Psoas muscle (tissue), 8 donors: ENCODE results near the gene PRPS2. TPM values are rescaled to one million over a fixed set of nuclear protein-coding genes. Genes with fewer than 3 reads are reported as not detected.

Experiments used
- ATAC-seq, 4 donors: fragments of 200-7000 bp; cut with Tn5 transposase; one replicate each; pipeline ENCODE4 v1.9.1; 2020; ENCODE audit warnings: moderate library complexity in 3 of 4, mild to moderate bottlenecking in 2 of 4
- DNase-seq, 2 donors: peaks; one replicate each; pipeline ENCODE4 v3.0.0-alpha.2; 2020
- H3K27ac ChIP-seq: fragments of 200-600 bp; one replicate; pipeline ENCODE4 v1.8.0; 2022
- H3K27me3 ChIP-seq, 3 donors: fragments of 200-600 bp in 1 of 3; one replicate each; pipeline versions ENCODE4 v1.6.1 to v1.8.0; 2013 to 2022; ENCODE audit warnings: low read length in 2 of 3, mild to moderate bottlenecking in 2 of 3, moderate library complexity in 1 of 3; ENCODE audit not compliant: insufficient read depth in 3 of 3
- H3K36me3 ChIP-seq, 2 donors: fragments of 200-600 bp in 1 of 2; one replicate each; pipeline versions ENCODE4 v1.6.1 to v1.8.0; 2013 to 2022; ENCODE audit warnings: low read depth in 1 of 2, mild to moderate bottlenecking in 1 of 2, moderate library complexity in 1 of 2; ENCODE audit not compliant: insufficient read depth in 1 of 2
- H3K4me1 ChIP-seq: fragments of 200-600 bp; one replicate; pipeline ENCODE4 v1.8.0; 2022
- H3K4me3 ChIP-seq: fragments of 200-600 bp; one replicate; pipeline ENCODE4 v1.8.0; 2022; ENCODE audit warnings: mild to moderate bottlenecking
- H3K9me3 ChIP-seq: fragments of 200-600 bp; one replicate; pipeline ENCODE4 v1.8.0; 2022
- WGBS, 3 donors: extraction: QIAGEN DNeasy Blood & Tissue Kit; methylation state at CpG; one replicate each; pipeline versions ENCODE4 v1.1.6 to v1.1.7; 2013; 5-methylcytosine and 5-hydroxymethylcytosine counted together
- intact Hi-C, 2 donors: fragments of 100-400 bp; cut with DNase I; formaldehyde crosslinking; loops; one replicate each; pipeline versions ENCODE4 v1.11.0 to v1.14.2; 2022
- polyA plus RNA-seq, 3 donors: library from polyadenylated mRNA; stranded (reverse); fragments of 200-250 nt; gene quantifications; one replicate each; pipeline ENCODE4 v1.2.3, GENCODE V29; 2013
- total RNA-seq, 4 donors: library from RNA; stranded (reverse); fragmentation: NEBNext Ultra II Directional in 2 of 4; extraction: Animal tissue kit (Norgen Biotek cat#: 25700) in 2 of 4; gene quantifications; one replicate each; pipeline versions ENCODE4 v1.2.1 to v1.2.4, GENCODE V29; 2021 to 2023
- TF ChIP-seq, protein P1 (sequence below): fragments of 200-600 bp; IDR thresholded peaks from one replicate; pipeline ENCODE4 v1.8.0; 2022; ENCODE audit warnings: antibody characterized with exemption
- donor health status: healthy with polysubstance abuse.
- donor health status: DM: no; HTN: no; CAD: no; lungs with moderate emphysema.
- donor health status: Bipolar disorder and iron deficiency.
- donor health status: healthy.
- donor health status: DM: yes; HTN: yes; CAD: no.
- donor health status: DM: no; HTN: no; CAD: no.
- donor health status: DM: no; HTN: no; CAD: no.
- donor health status: DM: yes; HTN: yes; CAD: no.

PRPS2 gene
- total and polyA plus RNA-seq, 7 donors: 0.97 to 3.5 (median 1.9) TPM

DNA sequence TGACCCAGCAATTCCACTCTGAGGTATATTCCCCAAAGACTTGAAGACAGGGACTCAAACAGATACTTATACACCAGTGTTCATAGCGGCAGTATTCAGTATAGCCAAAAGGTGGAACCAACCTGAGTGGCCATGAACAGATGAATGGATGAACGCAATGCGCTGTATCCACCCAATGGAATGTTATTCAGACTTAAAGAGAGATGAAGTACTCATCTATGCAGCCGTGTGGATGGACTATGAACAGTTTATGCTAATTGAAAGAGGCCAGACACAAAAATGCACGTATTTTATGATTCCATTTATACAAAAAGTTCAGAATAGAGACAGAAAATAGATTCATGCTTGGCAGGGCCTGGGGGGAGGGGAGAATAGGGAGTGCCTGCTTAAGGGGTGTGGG, 26.3 kb downstream of the PRPS2 start:
- H3K4me3 ChIP-seq: no peak overlapping the region
- 71 to 73% (median 73%) methylated on average over 5 of the region's 5 CpGs for WGBS, 3 donors
- ATAC-seq (no peak), DNase-seq (no peak)
- H3K27me3 ChIP-seq: peaks cover 0 to 3% (median 0%) of the 10 kb centered on the region in 3 donors
- TF ChIP-seq, protein P1, sequence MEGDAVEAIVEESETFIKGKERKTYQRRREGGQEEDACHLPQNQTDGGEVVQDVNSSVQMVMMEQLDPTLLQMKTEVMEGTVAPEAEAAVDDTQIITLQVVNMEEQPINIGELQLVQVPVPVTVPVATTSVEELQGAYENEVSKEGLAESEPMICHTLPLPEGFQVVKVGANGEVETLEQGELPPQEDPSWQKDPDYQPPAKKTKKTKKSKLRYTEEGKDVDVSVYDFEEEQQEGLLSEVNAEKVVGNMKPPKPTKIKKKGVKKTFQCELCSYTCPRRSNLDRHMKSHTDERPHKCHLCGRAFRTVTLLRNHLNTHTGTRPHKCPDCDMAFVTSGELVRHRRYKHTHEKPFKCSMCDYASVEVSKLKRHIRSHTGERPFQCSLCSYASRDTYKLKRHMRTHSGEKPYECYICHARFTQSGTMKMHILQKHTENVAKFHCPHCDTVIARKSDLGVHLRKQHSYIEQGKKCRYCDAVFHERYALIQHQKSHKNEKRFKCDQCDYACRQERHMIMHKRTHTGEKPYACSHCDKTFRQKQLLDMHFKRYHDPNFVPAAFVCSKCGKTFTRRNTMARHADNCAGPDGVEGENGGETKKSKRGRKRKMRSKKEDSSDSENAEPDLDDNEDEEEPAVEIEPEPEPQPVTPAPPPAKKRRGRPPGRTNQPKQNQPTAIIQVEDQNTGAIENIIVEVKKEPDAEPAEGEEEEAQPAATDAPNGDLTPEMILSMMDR: no peak
- intact Hi-C loops: loop anchor here in 1 of 2 donors (10.0 kb wide), 1 partner anchor 687 kb away; no protein-coding TSS in a partner anchor
- H3K4me1 ChIP-seq: no peaks in the 10 kb centered on the region
- H3K27ac ChIP-seq: no peak overlapping the region
- H3K9me3 ChIP-seq: no peaks in the 10 kb centered on the region
- no peaks in the 10 kb centered on the region for H3K36me3 ChIP-seq

DNA sequence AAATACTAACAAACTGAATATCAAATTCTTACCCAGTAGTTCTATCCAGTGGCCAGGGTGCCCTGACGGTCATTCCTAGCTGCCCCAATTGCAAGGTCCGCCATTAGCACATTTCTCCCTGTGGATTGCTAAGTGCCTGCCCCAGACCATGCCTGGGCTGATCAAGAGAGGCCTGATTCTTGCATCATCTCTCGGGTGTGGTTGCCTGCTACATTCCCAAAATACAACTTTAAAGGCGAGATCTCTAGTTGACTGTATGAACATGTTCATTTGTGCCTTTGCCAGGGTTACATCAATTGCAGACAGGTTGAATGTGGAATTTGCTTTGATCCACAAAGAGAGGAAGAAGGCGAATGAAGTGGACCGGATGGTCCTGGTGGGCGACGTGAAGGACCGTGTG, 28.0 kb downstream of the PRPS2 start:
- DNase-seq: no peak
- no peaks in the 10 kb centered on the region for H3K4me1 ChIP-seq
- WGBS, 3 donors: 94 to 95% (median 94%) methylated on average over 9 of the region's 9 CpGs
- H3K27ac ChIP-seq: no peak overlapping the region
- no peak overlapping the region for H3K4me3 ChIP-seq
- TF ChIP-seq, protein P1: no peak
- H3K27me3 ChIP-seq: peaks cover 0 to 3% (median 0%) of the 10 kb centered on the region in 3 donors
- H3K9me3 ChIP-seq: no peaks in the 10 kb centered on the region
- ATAC-seq: no peak
- H3K36me3 ChIP-seq: no peaks in the 10 kb centered on the region
- intact Hi-C loops: loop anchor here in 1 of 2 donors (10.0 kb wide), 1 partner anchor 686 kb away; no protein-coding TSS in a partner anchor

DNA sequence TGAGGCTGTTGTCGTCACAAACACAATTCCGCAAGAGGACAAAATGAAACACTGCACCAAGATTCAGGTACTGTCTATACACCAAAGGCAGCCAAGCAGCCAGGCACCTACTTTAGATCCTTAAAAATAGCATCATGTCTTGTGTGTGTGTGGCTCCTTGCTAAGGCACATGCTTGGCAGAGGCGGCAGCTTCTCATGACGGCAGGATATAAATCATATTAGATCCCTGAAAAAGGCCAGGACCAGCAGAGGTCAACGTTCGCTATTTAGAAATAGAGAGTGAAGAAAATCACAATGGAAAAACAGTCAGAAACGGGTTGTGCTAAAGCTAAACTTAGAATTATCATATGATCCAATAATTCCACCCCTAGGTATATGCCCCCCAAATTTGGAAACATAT, 29.5 kb downstream of the PRPS2 start:
- Histone ChIP-seq H3K36me3 (no peaks in the 10 kb centered on the region), H3K27ac (no peak overlapping the region), H3K9me3 (no peaks in the 10 kb centered on the region), H3K4me3 (no peak overlapping the region), H3K27me3 (peaks cover 0 to 3% (median 0%) of the 10 kb centered on the region in 3 donors), H3K4me1 (no peaks in the 10 kb centered on the region)
- DNase-seq: no peak
- TF ChIP-seq, protein P1: no peak
- WGBS, 3 donors: 81 to 84% (median 84%) methylated on average over 7 of the region's 7 CpGs
- intact Hi-C loops: no loop called here
- no peak for ATAC-seq

DNA sequence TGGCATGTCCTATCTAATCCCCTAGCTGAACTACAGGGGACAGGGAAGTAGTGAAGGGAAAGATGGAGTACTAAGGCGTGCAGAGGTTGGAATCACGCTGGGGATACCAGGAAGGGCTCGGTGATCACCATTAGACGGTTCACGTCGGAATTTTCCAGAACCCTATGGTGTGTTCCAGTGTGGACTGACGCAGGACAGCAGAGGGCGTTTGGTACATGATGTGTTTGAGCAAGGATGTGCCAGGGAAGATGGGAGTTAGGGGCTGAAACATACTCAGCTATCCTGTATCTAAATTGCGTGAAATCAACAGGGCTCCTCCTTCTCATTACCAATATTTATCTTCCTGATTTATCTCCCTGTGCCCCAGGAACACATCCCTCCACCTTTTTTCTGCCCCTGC, 33.7 kb downstream of the PRPS2 start:
- no peaks in the 10 kb centered on the region for H3K4me1 ChIP-seq
- intact Hi-C loops: no loop called here
- H3K9me3 ChIP-seq: no peaks in the 10 kb centered on the region
- TF ChIP-seq, protein P1: no peak
- no peak for ATAC-seq
- WGBS, 3 donors: 77 to 83% (median 82%) methylated on average over 9 of the region's 9 CpGs
- DNase-seq: no peak
- H3K36me3 ChIP-seq: no peaks in the 10 kb centered on the region
- H3K27ac ChIP-seq: no peak overlapping the region
- no peak overlapping the region for H3K4me3 ChIP-seq
- H3K27me3 ChIP-seq: no peaks in the 10 kb centered on the region

DNA sequence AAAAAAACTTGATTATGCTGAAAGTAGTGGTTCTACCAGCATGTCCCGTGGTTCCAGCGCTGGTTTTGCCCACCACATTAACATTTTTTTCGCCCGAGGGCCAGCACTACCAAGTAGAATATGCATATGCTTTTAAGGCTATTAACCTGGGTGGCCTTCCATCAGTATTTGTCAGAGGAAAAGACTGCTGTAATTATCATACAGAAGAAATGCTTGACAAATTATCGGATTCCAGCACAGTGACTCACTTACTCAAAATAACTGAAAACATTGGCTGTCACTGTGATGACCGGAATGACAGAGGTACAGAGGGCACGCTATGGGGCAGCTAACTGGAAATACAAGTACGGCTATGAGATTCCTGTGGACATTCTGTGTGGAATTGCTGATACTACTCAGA, 34.6 kb downstream of the PRPS2 start:
- H3K27ac ChIP-seq: no peak overlapping the region
- no peak overlapping the region for H3K4me3 ChIP-seq
- TF ChIP-seq, protein P1: no peak
- no peak for DNase-seq
- H3K4me1 ChIP-seq: no peaks in the 10 kb centered on the region
- no peaks in the 10 kb centered on the region for H3K36me3 ChIP-seq
- WGBS, 3 donors: 80 to 94% (median 92%) methylated on average over 8 of the region's 8 CpGs
- no peak for ATAC-seq
- intact Hi-C loops: no loop called here
- no peaks in the 10 kb centered on the region for H3K27me3 ChIP-seq
- H3K9me3 ChIP-seq: no peaks in the 10 kb centered on the region
